ENCODE data around the gene ACOX2. TPM values are rescaled to one million over a fixed set of nuclear protein-coding genes. Genes with fewer than 3 reads are reported as not detected.

Gene ACOX2
- total and polyA plus RNA-seq, 2 of the 13 experiments (the other 11 are each of a cell fraction or from before 2014, with no cell fraction given), result 42.6 to 98.5 TPM

- H3K27me3 ChIP-seq (ENCODE audit: control insufficient read depth in 1 of 2, insufficient read depth in 2 of 2, low read length in 2 of 2), result no peaks in the 10 kb centered on the region
- in situ Hi-C loops (cut with HindIII; ENCODE audit: extremely low pct_ligation_motif_present, low pct_unique_long_range_greater_than_20kb) (no loop called here), intact Hi-C loops (cut with micrococcal nuclease; ENCODE audit: unreplicated experiment) (loop anchor here (1.0 to 2.0 kb wide), 4 partner anchors 12 to 69 kb away; no protein-coding TSS in a partner anchor)
- no peaks in the 10 kb centered on the region for H4K20me1 ChIP-seq (ENCODE audit: insufficient read depth, low read length)
- H2AFZ ChIP-seq (ENCODE audit: low read length), result no peak overlapping the region
- H3K4me2 ChIP-seq (ENCODE audit: low read depth, low read length), result peak overlapping the region; percentile 87
- DNase-seq (ENCODE audit: low spot score) (no peak), FAIRE-seq (no peak), ATAC-seq (peak; percentile 35; the same call in 2 of the 3 replicates)
- ChIA-PET CTCF (ENCODE audit: low intra/inter-chr PET ratio, low total read pairs) (interaction anchor here (1.0 to 1.9 kb wide), 3 partner anchors 28 to 69 kb away, joined by 3 to 12 read pairs (median 8); partner anchors contain the start of gene KCTD6), POLR2A (interaction anchor here (0.8 to 1.2 kb wide), 3 partner anchors 11 to 73 kb away, joined by 3 to 5 read pairs (median 4); partner anchors contain the start of gene ACOX2)
- BruUV-seq (replicated peaks), result no TSS peak
- H3K4me3 ChIP-seq (replicated peaks in 1 of 3; ENCODE audit: insufficient read depth in 1 of 3, low read depth in 2 of 3, low read length in 3 of 3), result peak overlapping the region in 1 of 3 experiments; percentile 54; a peak in 3 of 6 replicates
- no peaks in the 10 kb centered on the region for H3K79me2 ChIP-seq (ENCODE audit: insufficient read depth, low read length)
- H3K36me3 ChIP-seq (replicated peaks in 1 of 2; ENCODE audit: control insufficient read depth in 1 of 2, insufficient read depth in 2 of 2, low read length in 2 of 2), result no peaks in the 10 kb centered on the region
- WGBS (ENCODE audit: low lambda C conversion rate), result 15% methylated on average over 5 of the region's 5 CpGs
- no peaks in the 10 kb centered on the region for H3K9me3 ChIP-seq (ENCODE audit: low read length)
- no peak overlapping the region for H3K9ac ChIP-seq (ENCODE audit: insufficient read depth, low read depth, low read length)
- H3K27ac ChIP-seq (ENCODE audit: extremely low read length, insufficient read depth, low read length), result no peak overlapping the region
- H3K4me1 ChIP-seq (ENCODE audit: insufficient read depth, low read length), result peaks cover 29% of the 10 kb centered on the region
- no peak for TF ChIP-seq DZIP1 (CRISPR knock-in tag; IDR thresholded peaks at IDR 0.05)
- TF ChIP-seq TARDBP (CRISPR knock-in tag; IDR thresholded peaks at IDR 0.05), result 0 out of 2 replicates have a peak, but pooled peaks have one; percentile 5
- TF ChIP-seq HDAC1 (CRISPR knock-in tag; IDR thresholded peaks at IDR 0.05), result no peak
- peak; percentile 36; the same call in 1 of the 2 replicates for TF ChIP-seq ZNF350 (CRISPR knock-in tag; IDR thresholded peaks at IDR 0.05; ENCODE audit: borderline replicate concordance, low read depth)
- 0 out of 2 replicates have a peak, but pooled peaks have one; percentile 9 for TF ChIP-seq POGK (CRISPR knock-in tag; conservative IDR thresholded peaks at IDR 0.05)
- no peak for TF ChIP-seq SRF (IDR thresholded peaks at IDR 0.05; ENCODE audit: low read depth, low read length)
- no peak for TF ChIP-seq RNF219 (CRISPR knock-in tag; IDR thresholded peaks at IDR 0.05)
- no peak for TF ChIP-seq ZNF562 (CRISPR knock-in tag; IDR thresholded peaks at IDR 0.05; ENCODE audit: borderline replicate concordance)
- TF ChIP-seq HMGA1 (CRISPR knock-in tag; conservative IDR thresholded peaks at IDR 0.05), result no peak
Observed at GRCh38 chr3:58463942-58464271, 73.1 kb downstream of the ACOX2 start.
